Raji (cell line): ENCODE results near the gene GATAD2A.

Source experiments
- POLR2A ChIP-seq: IDR thresholded peaks from 2 replicates; pipeline ENCODE4 v1.6.1; 2011; ENCODE audit warnings: low read depth, low read length, control low read depth; ENCODE audit not compliant: insufficient read depth

GATAD2A gene

GRCh38 chr19:19465436-19466070, 60.1 kb downstream of the GATAD2A start:
- TF ChIP-seq POLR2A, result no peak

- TF ChIP-seq POLR2A, result no peak
These were observed 60.7 kb downstream of the GATAD2A start for GRCh38 chr19:19466201-19466600.

GRCh38 chr19:19468424-19469050, 63.1 kb downstream of the GATAD2A start:
- no peak for TF ChIP-seq POLR2A

- no peak for TF ChIP-seq POLR2A
These were observed 65.1 kb downstream of the GATAD2A start for GRCh38 chr19:19470579-19470978.

- TF ChIP-seq POLR2A, result no peak
These were observed 66.2 kb downstream of the GATAD2A start for GRCh38 chr19:19471682-19472081.

- no peak for TF ChIP-seq POLR2A
These were observed 69.7 kb downstream of the GATAD2A start for GRCh38 chr19:19475015-19475765.

DNA sequence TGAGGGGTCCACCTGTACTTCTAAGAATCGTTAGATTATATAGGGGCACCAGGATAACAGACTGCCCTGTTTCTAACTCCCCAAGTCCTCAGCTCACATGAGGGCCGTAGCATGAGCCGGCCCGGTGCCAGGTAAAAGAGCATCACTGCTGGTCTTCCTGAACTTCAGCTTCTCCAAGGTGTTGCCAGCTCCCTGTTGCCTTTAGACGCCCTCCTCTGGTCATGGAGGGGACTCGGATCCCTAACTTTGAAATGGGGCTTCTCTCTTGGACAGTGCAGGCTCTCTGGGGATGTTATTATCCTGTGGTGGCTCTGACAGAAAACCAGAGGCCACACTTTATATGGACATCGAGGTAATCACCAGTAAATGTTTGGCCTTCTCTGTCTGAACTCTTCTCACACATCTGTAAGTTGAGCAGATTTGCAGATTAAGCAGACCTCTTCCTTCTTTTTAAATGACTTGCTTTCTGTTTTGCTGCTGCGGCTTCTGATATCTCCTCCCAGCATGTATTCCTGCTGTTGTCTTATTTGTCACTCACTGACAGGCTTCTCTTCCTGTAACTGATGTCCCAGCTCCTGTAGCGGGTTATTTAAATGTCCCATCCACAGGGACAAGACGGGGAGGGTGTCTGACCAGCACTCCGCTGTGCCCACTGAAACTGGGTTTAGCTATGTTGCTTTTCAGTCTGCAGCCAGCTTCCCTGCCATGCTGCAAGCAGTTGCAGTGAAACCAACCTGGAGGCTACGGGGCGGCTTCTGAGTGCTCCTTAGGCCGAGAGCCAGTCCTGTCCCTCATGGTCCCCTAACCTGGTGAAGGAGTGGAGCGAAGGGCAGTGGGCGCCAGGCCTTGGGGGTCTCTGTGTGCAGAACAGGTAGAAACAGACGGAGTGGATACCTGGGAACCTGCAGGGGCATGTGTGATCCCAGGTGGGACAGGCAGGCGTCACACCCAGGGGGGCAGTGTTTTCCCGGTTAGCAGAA, 70.7 kb downstream of the GATAD2A start:
- no peak for TF ChIP-seq POLR2A

DNA sequence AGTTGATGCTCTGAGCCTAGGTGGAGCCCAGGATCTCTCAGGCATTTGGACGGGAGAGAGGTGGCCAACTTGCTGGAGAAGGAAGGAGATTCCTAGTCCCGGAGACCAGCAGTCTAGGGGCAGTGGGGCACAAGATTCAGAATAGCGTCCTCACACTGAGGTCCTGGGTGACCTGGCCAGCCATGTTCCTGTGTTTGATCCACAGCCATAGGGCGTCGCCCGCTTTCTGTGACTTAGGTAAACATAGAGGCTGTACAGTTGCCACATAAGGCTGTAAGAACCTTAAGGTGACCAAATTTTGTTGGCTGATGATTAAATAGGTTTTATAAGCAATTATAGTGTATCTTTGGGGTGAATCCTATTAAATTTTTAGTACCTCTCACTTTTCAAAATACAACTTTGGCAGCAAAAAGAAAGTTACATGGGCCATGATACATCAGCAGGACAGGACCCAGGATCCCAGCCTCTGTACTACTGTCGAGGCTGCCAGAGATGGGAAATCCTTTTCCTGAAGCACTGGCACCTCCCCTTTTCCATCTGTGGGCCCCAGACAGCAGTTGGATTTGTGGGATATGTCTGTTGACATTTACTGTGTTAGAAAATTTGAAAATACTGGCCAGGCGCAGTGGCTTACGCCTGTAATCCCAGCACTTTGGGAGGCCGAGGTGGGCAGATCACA, 72.4 kb downstream of the GATAD2A start:
- no peak for TF ChIP-seq POLR2A

DNA sequence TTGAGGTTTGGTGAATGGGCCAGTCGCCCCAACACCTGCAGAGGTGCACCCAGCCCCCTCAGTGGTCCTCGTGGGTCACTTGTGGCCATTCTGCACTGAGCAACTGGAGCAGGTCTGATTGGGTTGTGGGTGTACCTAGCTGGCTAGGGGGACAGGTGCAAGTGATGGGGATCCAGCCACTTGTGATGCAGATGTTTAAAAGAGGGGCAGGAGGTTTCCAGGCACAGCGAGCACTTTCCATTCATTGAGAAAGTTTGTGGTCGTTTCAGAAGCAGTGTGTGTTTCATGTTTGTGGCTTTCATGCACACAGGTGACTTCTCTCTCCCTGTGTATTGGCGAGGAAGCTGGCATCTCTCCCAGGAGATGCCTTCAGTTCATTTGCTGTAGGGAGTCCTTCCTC, 75.2 kb downstream of the GATAD2A start:
- no peak for TF ChIP-seq POLR2A

- no peak for TF ChIP-seq POLR2A
These were observed 77.5 kb downstream of the GATAD2A start for GRCh38 chr19:19482809-19483596.

- TF ChIP-seq POLR2A, result no peak
These were observed 79.9 kb downstream of the GATAD2A start for GRCh38 chr19:19485161-19485997.

- no peak for TF ChIP-seq POLR2A
These were observed 80.5 kb downstream of the GATAD2A start for GRCh38 chr19:19485998-19486290.
